PC-9 (cell line): ENCODE data around the gene SMIM7. TPM values are rescaled to one million over a fixed set of nuclear protein-coding genes. Genes with fewer than 3 reads are reported as not detected.

ENCODE experiments used
- BruUV-seq: library from RNA; stranded (reverse); fragments of 400-500 nt; replicated peaks from 2 replicates; lab custom pipeline; 2021; lab: Mats Ljungman, UMichigan
- CTCF ChIA-PET: fragments of 300-600 bp; sonication (Branson Sonifier 250); formaldehyde crosslinking; loops from one replicate; lab custom pipeline; 2022; ENCODE audit warnings: antibody characterized with exemption; lab: Charles Lee
- POLR2A ChIA-PET: fragments of 300-600 bp; sonication (Branson Sonifier 250); formaldehyde crosslinking; loops from one replicate; lab custom pipeline; 2022; ENCODE audit warnings: antibody characterized with exemption; ENCODE audit not compliant: unreplicated experiment; lab: Charles Lee
- DNase-seq, 2 experiments: peaks; one replicate each; pipeline versions ENCODE4 v3.0.0 to v3.0.0-alpha.2; 2015 to 2022; ENCODE audit warnings: mixed read lengths in 1 of 2
- H2AFZ ChIP-seq: fragments of 200-600 bp; sonication (generic); 2 replicates; pipeline ENCODE4 v1.8.1; 2017; ENCODE audit warnings: antibody characterized with exemption
- H3F3A ChIP-seq: fragments of 200-600 bp; sonication (generic); 2 replicates; pipeline ENCODE4 v1.8.1; 2017; ENCODE audit warnings: antibody characterized with exemption, mild to moderate bottlenecking, low read depth; ENCODE audit not compliant: insufficient read depth
- H3K27ac ChIP-seq: fragments of 200-600 bp; sonication (generic); 2 replicates; pipeline ENCODE4 v1.6.1; 2016; ENCODE audit warnings: mixed run types
- H3K27me3 ChIP-seq: fragments of 200-600 bp; sonication (generic); 2 replicates; pipeline ENCODE4 v1.6.1; 2016; ENCODE audit warnings: low read depth, mixed run types; ENCODE audit not compliant: insufficient read depth
- H3K36me3 ChIP-seq: fragments of 200-600 bp; sonication (generic); 2 replicates; pipeline ENCODE4 v1.6.1; 2016; ENCODE audit warnings: low read depth, mixed run types
- H3K4me1 ChIP-seq: fragments of 200-600 bp; sonication (generic); replicated peaks from 2 replicates; pipeline ENCODE4 v1.6.1; 2016; ENCODE audit warnings: mixed run types; ENCODE audit not compliant: insufficient read depth
- H3K4me2 ChIP-seq: fragments of 200-600 bp; sonication (generic); 2 replicates; pipeline ENCODE4 v1.6.1; 2017; ENCODE audit warnings: mixed run types
- H3K4me3 ChIP-seq: fragments of 200-600 bp; sonication (generic); 2 replicates; pipeline ENCODE4 v1.6.1; 2016; ENCODE audit warnings: mixed run types
- H3K79me2 ChIP-seq: fragments of 200-600 bp; sonication (generic); 2 replicates; pipeline ENCODE4 v1.6.1; 2017; ENCODE audit warnings: low read depth, mixed run types
- H3K9me2 ChIP-seq: fragments of 200-600 bp; sonication (generic); 2 replicates; pipeline ENCODE4 v1.8.1; 2017; ENCODE audit warnings: mild to moderate bottlenecking; ENCODE audit not compliant: insufficient read depth
- H3K9me3 ChIP-seq: fragments of 200-600 bp; sonication (generic); 2 replicates; pipeline ENCODE4 v1.8.1; 2016; ENCODE audit warnings: low read depth; ENCODE audit not compliant: insufficient read depth
- H4K20me1 ChIP-seq: fragments of 200-600 bp; sonication (generic); 2 replicates; pipeline ENCODE4 v1.8.1; 2017; ENCODE audit not compliant: insufficient read depth
- CTCF ChIP-seq: fragments of 200-600 bp; sonication (generic); conservative IDR thresholded peaks from 2 replicates; pipeline ENCODE4 v1.6.1; 2017; ENCODE audit warnings: mixed run types, antibody characterized with exemption, mild to moderate bottlenecking, moderate library complexity
- EZH2 ChIP-seq: fragments of 200-600 bp; sonication (generic); IDR thresholded peaks from 2 replicates; pipeline ENCODE4 v1.8.0; 2017; ENCODE audit warnings: antibody characterized with exemption, low read depth
- intact Hi-C: fragments of 100-400 bp; cut with micrococcal nuclease; formaldehyde crosslinking; loops from one replicate; pipeline ENCODE4 v1.10.0; 2022; ENCODE audit not compliant: unreplicated experiment
- total RNA-seq: library from RNA; stranded (reverse); gene quantifications from 2 replicates; pipeline ENCODE4 v1.2.3, GENCODE V29; 2021

Gene SMIM7
- total RNA-seq, 1 experiment from 2014 or later, result 72.9 TPM

- Histone ChIP-seq H3F3A (0 out of 2 replicates have a peak, but pooled peaks cover 5% of the 10 kb centered on the region), H3K9me2 (no peaks in the 10 kb centered on the region), H3K27ac (no peak overlapping the region), H3K79me2 (peaks cover 98% of the 10 kb centered on the region), H2AFZ (no peak overlapping the region), H3K4me2 (no peak overlapping the region), H3K9me3 (no peaks in the 10 kb centered on the region), H4K20me1 (peaks cover 98% of the 10 kb centered on the region), H3K27me3 (no peaks in the 10 kb centered on the region), H3K36me3 (no peaks in the 10 kb centered on the region), H3K4me1 (no peaks in the 10 kb centered on the region), H3K4me3 (no peak overlapping the region)
- CTCF ChIA-PET, result no interaction called here
- BruUV-seq, result no TSS peak
- POLR2A ChIA-PET, result no interaction called here
- intact Hi-C loops, result no loop called here
- no peak for TF ChIP-seq CTCF
- no peak for TF ChIP-seq EZH2
- DNase-seq, result no peak
These were observed 60.1 kb downstream of the SMIM7 start for GRCh38 chr19:16599655-16600346.

GRCh38 chr19:16598848-16599247 is 61.1 kb downstream of the SMIM7 start:
- H3K4me2 ChIP-seq, result no peak overlapping the region
- DNase-seq, result no peak
- peaks cover 97% of the 10 kb centered on the region for H3K79me2 ChIP-seq
- 0 out of 2 replicates have a peak, but pooled peaks cover 5% of the 10 kb centered on the region for H3F3A ChIP-seq
- POLR2A ChIA-PET, result no interaction called here
- TF ChIP-seq CTCF (no peak), EZH2 (no peak)
- no peak overlapping the region for H3K27ac ChIP-seq
- intact Hi-C loops, result no loop called here
- no peaks in the 10 kb centered on the region for H3K4me1 ChIP-seq
- no peak overlapping the region for H3K4me3 ChIP-seq
- H3K36me3 ChIP-seq, result no peaks in the 10 kb centered on the region
- H3K9me2 ChIP-seq, result no peaks in the 10 kb centered on the region
- no peak overlapping the region for H2AFZ ChIP-seq
- CTCF ChIA-PET, result no interaction called here
- H4K20me1 ChIP-seq, result peaks cover 96% of the 10 kb centered on the region
- no TSS peak for BruUV-seq
- H3K9me3 ChIP-seq, result no peaks in the 10 kb centered on the region
- no peaks in the 10 kb centered on the region for H3K27me3 ChIP-seq

- no peaks in the 10 kb centered on the region for H3K27me3 ChIP-seq
- no peak overlapping the region for H2AFZ ChIP-seq
- no peak for DNase-seq
- no peaks in the 10 kb centered on the region for H3K9me2 ChIP-seq
- no peak overlapping the region for H3K27ac ChIP-seq
- POLR2A ChIA-PET, result no interaction called here
- no peak overlapping the region for H3K4me2 ChIP-seq
- BruUV-seq, result no TSS peak
- intact Hi-C loops, result no loop called here
- H4K20me1 ChIP-seq, result peaks cover 97% of the 10 kb centered on the region
- CTCF ChIA-PET, result no interaction called here
- H3K9me3 ChIP-seq, result no peaks in the 10 kb centered on the region
- no peaks in the 10 kb centered on the region for H3K36me3 ChIP-seq
- H3K4me1 ChIP-seq, result no peaks in the 10 kb centered on the region
- no peak overlapping the region for H3K4me3 ChIP-seq
- TF ChIP-seq CTCF, result no peak
- TF ChIP-seq EZH2, result no peak
- H3K79me2 ChIP-seq, result peaks cover 98% of the 10 kb centered on the region
- 0 out of 2 replicates have a peak, but pooled peaks cover 5% of the 10 kb centered on the region for H3F3A ChIP-seq
These were observed 63.5 kb downstream of the SMIM7 start for GRCh38 chr19:16596399-16596798.

Other genes starting within 250 kb of the SMIM7 start
- gene EPS15L1, start 188.2 kb downstream of the SMIM7 start, total RNA-seq, result 40.9 and 49.0 TPM in 2 replicates
- gene CALR3, start 164.0 kb downstream of the SMIM7 start, total RNA-seq, result not detected in 2 replicates
- gene C19orf44, start 163.8 kb downstream of the SMIM7 start, total RNA-seq, result 5.0 and 6.7 TPM in 2 replicates
- gene CHERP, start 117.7 kb downstream of the SMIM7 start, total RNA-seq, result 47.7 and 52.9 TPM in 2 replicates
- gene SLC35E1, start 87.7 kb downstream of the SMIM7 start, total RNA-seq, result 61.0 and 65.3 TPM in 2 replicates
- 11.9 and 13.0 TPM in 2 replicates for gene MED26, start 31.9 kb downstream of the SMIM7 start, total RNA-seq
- gene TMEM38A, start 995 bp upstream of the SMIM7 start, total RNA-seq, result 14.2 and 16.0 TPM in 2 replicates
- gene NWD1, start 59.7 kb upstream of the SMIM7 start, total RNA-seq, result 3.0 and 5.0 TPM in 2 replicates
- 72.6 and 83.8 TPM in 2 replicates for gene SIN3B, start 169.3 kb upstream of the SMIM7 start, total RNA-seq
- gene F2RL3, start 228.9 kb upstream of the SMIM7 start, total RNA-seq, result not detected in 2 replicates